Stimulated activated CD4-positive, alpha-beta T cell treated with anti-CD3 and anti-CD28 coated beads, Interleukin-1b, Interleukin-23, amount 100 ng/mL, for 24 hours (primary cell): ENCODE results near the gene VASN.

Experiments
- DNase-seq, 4 experiments: peaks; one replicate each; pipeline ENCODE4 v3.0.0-alpha.2; 2020; ENCODE audit warnings: low read depth in 4 of 4, low spot score in 1 of 4

VASN gene

GRCh38 chr16:4401094-4401501, 29.4 kb downstream of the VASN start:
- DNase-seq: no peak

DNA sequence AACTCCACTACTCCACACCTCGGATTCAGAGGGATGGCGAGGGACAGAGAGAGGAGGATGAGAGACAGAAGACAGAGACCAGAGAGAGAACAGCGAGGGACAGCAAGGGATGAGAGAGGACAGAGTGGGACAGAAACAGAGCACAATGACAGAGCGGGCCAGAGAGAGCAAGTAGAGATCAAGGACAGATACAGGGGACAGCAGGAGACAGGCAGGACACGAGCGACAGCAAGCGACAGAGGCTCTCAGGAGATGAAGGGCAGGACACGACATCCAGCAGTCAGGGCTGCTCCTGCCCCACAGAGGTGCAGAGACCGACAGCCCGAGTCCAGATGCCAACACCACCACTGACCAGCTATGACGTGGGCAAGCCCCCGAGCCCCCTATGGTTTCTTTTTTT, 29.9 kb downstream of the VASN start:
- DNase-seq: no peak

GRCh38 chr16:4402439-4403132, 30.9 kb downstream of the VASN start:
- peak in 3 of 4 experiments; percentile 53 to 57 (median 57) for DNase-seq

- DNase-seq: no peak
Measured at GRCh38 chr16:4403133-4403949, 31.7 kb downstream of the VASN start.

DNA sequence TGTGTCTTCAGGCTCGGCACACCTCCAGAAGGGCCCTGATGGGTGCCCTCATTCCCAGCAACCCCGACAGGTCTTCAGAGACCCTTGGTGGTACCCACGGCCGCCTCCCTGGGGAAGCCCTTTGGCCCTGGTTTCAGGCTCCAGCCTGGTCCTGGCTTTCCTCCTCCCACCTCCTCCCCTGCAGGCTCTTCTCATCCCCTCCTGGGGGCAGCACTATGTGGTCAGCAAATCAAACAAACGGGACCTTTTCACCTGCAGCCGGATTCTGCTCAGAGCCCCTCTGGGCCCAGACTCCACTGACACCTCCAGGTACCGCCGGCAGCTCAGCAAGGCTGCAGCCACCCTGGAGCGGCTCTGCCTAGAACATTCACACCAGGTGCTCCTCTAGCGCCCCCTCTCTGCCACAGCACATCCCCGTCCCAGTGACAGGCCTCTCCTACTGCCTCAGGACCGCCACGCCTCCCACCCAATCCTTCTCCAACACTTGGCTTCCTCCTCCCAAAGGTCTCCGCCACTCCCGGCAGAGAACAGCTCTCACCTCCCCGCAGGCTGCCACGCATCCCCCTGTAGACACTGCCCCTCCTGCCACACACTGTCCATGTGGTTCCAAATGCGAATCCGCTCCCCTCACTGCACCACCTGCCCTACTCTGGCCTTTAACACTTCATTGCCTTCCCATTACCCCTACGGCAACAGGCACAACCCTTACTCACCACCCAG, 32.8 kb downstream of the VASN start:
- no peak for DNase-seq

- DNase-seq: no peak
Measured at GRCh38 chr16:4404967-4405696, 33.5 kb downstream of the VASN start.

DNA sequence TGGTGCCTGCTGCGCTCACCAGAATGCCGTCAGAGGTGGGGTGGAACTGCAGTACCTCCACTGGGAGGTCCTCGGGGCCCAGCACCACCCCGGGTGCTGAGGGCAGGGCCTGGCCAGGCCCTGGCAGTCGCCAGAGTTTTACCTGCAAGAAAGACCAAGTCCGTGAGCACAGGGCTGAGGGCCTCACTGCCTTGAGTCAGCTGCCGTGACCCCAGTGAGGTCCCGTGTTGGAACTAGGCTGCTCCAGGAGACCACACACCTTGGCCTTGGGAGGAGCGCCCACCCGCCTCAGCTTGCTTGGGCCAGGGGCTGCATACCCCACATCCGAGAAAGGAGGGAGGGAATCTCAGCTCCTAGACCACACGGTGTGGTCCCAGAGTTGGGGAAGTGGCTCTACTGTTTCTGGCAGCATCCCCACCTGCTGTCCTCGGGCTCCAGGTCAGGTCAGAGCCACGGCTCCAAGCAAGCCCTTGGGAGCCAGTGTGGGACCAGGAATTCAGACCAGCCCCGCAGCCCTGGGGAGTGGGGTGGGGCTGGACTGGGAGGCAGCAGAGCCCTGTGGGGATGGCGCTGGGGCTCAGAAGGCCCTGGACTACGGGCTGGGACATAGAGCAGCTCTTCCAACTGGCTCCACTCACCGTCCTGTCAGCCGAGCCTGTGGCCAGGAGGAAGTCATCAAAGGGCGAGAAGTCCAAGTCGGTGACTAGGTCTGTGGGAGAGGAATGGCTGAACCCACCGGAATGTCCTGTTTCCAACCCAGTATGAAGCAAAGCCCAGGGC, 36.1 kb downstream of the VASN start:
- no peak for DNase-seq

DNA sequence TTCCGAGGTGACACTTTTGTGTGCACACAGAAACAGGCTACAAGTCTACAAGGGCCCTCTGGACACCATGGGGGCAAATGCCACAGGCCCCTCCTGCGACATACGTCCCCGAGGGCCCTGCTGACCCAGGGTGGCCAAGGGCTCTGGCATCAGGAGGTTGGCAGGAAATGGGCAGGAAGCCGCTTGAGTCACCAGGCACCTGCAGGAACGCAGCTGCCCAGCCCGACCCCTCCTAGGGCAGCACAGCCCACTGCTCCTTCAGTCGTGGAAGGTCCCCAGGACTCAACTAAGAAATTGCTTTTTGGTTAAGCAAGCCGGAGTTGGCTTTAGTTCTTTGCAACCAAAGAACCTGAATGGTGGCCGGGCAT, 36.7 kb downstream of the VASN start:
- DNase-seq: no peak

- DNase-seq: no peak
Measured at GRCh38 chr16:4409081-4409932, 37.7 kb downstream of the VASN start.

- no peak for DNase-seq
Measured at GRCh38 chr16:4410335-4411075, 38.9 kb downstream of the VASN start.

DNA sequence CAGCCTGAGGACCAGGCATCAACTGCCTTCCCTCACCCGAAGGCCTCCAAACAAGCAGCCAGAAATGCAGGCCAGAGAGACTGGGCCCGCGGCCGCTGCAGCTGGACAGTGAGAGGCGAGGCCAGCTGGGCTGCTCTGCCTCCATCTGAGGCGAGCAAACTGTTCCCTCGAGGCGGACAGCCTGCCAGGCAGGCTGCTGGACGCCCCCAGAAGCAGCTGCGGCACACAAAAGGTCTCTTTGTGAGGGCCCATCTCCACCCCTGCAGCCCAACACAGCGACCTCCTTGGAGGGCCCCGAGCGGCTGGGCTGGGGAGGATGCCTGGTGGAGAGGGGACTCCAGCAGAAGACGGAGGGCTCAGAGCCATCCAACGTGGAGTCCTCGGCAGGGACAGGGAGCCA, 40.0 kb downstream of the VASN start:
- no peak for DNase-seq

- no peak for DNase-seq
Measured at GRCh38 chr16:4412159-4412558, 40.5 kb downstream of the VASN start.

DNA sequence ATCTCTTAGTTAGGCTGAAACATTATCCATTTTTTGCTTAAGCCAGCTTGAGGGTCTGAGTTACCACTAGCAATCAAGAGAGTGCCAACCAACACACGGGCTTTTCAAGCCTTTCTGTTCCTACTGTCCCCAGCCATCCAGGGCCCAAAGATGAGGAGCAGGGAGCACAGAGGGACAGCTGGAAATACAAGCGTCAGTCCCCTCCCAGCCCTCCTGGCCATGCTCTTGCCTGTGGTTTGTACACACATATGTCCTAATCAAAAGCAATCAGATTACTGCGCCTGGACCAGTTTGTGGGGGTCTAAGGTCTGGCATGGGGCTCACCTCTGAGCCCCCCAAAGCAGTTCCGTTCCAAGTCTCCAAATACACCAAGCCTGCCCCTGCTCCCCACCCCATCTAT, 41.2 kb downstream of the VASN start:
- DNase-seq: no peak

- peak; percentile 51 to 80 (median 58) for DNase-seq
Measured at GRCh38 chr16:4414187-4414917, 42.7 kb downstream of the VASN start.

- peak in 2 of 4 experiments; percentile 25 to 37 for DNase-seq
Measured at GRCh38 chr16:4415538-4416199, 44.0 kb downstream of the VASN start.

DNA sequence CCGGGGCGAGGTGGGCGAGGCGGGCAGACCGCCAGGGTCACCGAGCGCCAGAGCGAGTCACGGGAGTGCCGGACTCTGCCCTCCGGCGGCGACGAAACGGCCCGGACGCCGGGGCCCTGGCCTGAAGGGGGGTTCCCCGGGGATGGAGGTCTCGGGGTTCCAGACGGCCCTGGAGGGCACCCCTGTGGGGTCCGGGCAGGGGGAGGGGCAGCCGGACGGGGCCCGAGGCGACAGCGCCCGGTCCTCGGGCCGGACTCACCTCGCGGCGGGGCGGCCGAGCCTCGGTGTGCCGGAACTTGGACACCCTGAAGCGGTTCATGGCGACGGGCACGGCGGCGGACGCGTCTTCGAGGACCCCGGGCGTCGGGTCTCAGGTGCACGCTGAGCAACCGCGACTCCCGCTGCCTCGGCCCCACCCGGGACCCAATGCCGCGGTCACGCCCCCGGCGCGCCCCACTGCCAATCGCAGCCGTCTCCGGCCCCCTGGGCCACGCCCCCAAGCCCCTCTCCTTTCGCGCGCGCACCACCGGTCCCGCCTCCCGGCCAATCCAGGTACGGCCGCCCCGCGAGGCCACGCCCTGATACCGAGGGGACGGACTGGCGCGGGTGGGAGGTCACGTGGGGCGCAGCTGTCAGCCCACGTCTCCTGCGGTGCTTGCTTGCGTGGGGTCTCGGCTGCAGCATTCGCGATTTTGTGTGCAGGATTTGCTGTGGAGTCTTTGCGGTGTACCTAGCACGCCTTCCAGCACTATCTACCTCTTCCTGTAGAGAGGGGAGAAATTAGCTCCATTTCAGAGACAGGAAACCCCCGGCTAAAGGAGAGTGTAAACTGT, 44.8 kb downstream of the VASN start, which contains the start of gene CORO7:
Gene CORO7 (minus strand): TSS at position 397 of the 833 bp plus-strand sequence. CDS start 78 bp downstream, at position 319.
- peak; percentile 94 to 98 (median 96) for DNase-seq
